ENCODE results near the gene DCANP1.
"Not testable (repeated sequence)": the region's sequence is repeated elsewhere in the genome, so short reads cannot be mapped to it uniquely, and the experiment has no call there.

The DCANP1 gene, protein sequence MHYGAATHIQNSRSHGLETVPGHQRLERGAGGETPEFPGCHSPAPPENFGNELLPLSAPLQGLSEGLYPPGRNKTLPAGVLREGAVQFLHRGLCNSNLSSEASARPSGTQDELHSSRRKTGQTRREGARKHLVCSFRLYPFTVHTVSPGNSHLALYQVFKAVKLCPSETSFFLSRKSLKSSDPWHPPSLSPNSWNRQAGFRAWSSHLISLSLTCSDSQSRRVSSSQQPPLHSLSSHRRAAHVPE

DNA sequence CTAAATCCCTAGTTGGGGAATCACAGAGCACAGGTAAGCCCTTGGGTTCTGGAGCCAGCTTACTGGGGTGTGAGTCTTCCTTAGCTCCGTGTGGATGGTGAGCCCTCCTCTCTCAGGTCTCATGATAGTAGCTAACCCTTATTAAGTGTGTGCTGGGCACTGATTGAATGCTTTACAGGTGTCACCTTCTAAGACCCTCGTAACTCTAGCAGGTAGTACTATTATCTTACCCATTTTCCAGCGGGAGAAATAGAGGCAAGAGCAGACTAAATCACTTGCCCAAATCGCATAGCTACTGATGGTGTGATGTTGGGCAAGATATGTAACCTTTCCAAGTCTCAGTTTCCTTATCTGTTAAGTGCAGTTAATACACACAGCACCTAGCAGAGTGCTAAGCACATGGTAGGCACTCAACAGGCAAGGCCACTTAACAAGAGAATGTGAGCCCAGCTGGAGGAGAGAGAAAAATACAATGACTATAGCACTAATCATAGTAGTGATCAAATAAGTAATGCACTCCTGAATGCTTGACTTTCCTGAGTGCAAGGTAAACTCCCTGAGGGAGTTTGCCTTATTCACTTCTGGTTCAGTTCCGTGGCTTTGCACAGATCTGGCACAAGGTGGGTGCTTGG lies at the start of gene DCANP1:
Gene DCANP1, minus strand, starts transcription at position 51 of the 632 bp plus-strand sequence. CDS start 240 bp downstream, outside the sequence.
- no peak for DNase-seq (ENCODE audit: extremely low read depth in 1 of 2, low read depth in 1 of 2)

DNA sequence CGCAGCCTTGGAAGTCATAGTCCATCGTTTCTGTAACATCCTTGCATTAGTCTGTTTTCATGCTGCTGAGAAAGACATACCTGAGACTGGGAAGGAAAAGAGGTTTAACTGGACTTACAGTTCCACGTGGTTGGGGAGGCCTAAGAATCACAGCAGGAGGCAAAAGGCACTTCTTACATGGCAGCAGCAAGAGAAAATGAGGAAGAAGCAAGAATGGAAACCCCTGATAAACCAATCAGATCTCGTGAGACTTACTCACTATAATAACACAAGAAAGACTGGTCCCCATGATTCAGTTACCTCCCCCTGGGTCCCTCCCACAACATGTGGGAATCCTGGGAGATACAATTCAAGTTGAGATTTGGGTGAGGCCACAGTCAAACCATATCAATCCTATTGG lies 48.4 kb upstream of the DCANP1 start:
- DNase-seq (ENCODE audit: extremely low read depth in 1 of 2, low read depth in 1 of 2): not testable (repeated sequence)

DNA sequence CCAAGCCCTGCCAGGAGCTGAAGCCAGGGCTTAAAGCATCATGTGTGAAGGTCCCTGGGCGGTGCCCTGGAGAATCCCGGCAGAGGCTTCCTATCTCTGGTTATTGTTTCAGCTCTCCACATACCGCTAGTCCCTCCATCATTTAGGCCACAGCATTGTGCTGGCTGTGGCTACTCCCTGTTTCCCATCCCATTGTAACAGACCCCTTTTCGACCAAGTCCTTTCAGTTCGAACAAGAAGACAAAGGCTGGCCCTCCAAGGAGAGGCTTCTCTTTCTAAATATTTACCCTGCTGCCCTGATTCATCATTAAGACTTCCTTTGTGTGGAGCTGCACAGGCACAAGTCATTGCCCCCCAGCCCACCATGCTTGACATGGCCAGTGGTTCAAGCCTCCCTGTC lies 47.0 kb upstream of the DCANP1 start:
- no peak for DNase-seq (ENCODE audit: extremely low read depth in 1 of 2, low read depth in 1 of 2)

DNA sequence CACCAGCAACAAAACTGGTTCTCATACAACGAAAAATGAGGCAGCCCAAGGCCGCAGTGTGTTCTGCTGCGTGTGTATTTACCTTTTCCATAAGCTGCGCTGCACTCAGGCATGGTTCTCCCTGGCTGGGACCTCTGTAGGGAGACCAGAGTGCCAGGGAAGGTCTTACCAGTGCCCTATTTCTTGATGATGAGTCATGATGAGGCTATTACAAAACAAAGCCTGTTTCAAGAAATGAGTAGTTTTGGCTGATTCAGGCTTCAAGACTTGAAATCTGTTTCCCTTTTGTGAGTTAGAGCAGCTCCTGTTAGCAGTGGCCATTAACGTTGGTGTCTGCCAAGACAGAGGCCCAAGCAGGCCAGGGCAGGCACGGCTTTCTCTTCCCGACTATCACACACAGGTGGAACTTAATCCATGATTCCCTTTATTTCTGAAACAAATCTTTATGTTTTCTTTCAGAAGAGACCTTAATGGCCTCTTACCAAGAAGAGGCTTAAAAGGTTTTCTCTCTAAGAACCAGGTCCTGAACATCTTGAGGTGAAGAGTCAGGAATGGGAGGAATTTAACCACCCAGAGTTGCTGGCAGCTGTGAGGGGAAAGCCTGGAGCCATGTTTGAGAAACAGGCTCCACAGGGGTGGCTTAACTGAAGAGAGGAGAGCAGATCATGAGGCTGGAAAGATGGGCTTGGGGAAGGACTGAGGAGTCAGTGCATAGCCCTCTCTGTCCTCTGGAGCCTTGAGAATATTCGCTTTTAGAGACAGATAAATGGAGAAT lies 46.4 kb upstream of the DCANP1 start:
- DNase-seq (ENCODE audit: extremely low read depth in 1 of 2, low read depth in 1 of 2): no peak

DNA sequence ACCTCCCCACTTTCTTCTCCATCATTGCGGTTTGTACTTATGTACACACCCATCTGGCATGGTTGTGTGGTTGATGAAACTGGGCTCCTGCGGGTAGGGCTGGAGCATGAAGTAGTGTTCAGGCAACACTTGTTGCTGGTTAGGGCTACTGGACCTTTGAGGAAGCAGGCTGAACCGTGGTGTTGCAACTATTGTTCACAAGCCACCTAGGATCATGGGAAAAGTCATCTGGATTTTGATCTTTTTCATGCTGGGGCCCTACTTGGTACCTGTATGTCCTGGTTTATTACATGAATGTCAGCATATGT lies 45.1 kb upstream of the DCANP1 start:
- DNase-seq (ENCODE audit: extremely low read depth in 1 of 2, low read depth in 1 of 2): no peak

DNA sequence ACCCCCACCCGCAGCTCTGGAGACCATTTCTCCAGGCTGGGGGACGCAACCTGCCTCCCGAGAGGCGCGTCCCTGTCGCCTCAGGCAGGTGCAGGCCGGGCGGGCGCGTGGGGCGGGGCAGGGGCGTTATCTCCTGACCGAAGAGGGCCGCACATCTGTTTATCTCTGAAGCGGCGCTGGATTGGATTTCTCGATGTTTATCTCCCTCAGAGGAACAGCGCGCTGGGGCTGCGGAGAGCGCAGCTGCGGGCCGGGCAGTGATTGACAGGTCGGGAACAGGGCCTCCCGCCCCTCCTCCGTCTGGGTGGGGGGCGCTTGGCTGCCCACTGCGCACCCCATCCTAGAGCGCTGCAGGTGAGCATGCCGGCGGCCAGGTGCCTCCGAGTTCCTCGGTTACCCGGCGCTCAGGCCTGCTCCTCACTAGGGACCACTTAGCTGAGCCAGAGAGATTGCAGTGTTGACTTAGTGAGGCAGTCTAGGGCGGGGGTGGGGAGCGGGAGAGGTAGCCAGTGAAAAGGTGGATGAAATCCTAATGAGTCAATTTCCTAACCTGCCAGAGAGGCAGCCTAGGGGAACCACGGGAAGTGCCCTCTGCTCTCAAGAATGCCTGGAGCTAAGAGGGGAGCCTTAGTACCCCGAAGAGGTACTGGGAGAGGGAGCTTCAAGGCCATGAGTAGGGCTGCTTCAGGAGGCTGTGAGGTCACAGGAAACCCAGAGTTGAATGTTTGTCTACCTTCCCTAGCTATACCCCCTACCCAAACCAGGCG lies 44.6 kb upstream of the DCANP1 start:
- DNase-seq (ENCODE audit: extremely low read depth in 1 of 2, low read depth in 1 of 2): no peak

DNA sequence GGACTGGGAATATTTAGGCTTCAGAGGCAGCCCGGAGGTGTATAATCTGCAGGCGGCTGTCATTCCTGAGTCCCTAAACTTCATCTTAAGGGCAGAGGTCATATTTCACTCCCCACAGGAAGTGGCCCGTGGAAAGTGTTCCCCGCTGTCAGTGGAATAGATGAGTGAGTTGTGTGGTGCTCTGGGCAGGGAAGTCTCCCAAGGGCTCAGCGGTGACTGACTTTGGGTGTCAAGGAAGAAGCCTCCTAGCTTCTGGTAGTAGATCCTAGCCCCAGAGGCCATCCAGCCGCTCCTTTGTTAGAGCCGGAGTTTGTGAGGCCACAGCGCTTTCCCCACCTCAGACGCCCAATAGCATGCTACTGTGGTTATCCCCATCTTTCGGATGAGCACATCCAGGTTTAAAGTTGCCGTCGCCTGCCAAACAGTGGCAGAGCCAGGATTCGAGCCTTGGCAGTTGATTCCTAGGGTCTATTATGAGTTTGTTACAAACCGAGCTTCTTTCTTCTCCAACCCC lies 43.9 kb upstream of the DCANP1 start:
- DNase-seq (ENCODE audit: extremely low read depth in 1 of 2, low read depth in 1 of 2): no peak

DNA sequence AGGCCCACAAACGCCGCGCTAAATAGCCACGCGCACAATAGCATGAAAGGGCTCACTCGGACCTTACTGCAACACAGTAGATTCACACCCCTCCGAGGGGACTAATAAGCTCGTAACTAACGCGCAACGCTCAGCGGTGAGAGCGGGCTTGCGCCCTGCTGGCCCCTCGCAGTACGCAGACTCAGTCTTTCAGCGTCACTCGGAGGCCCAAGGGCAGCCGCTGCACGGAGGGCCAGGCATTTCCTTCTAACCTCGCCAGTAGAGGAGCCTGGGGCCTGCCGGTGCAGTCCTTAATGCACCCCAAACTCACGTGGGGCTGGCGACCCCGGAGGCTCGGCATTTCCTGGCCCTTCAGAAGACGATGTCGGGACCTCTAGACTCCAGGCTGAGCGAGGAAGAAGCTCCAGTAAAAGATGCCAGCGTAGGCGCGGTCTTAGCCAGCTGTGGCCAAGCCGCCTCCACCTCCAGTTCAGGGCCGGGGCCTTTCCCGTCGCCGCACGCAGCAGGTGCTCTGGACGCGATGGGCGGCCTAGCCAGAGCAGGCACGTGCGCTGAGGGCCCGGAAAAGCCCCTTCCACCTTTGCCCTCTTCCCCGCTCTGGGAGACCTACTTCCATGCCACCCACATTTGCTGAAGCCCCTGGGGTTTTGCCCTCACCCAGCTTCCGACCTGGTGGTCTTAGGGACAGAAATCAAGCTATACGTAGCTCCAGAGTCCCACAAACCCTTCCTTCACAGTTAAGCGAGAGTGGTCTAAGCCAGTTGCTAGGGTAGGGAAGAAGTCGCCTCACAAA lies 43.3 kb upstream of the DCANP1 start:
- DNase-seq (ENCODE audit: extremely low read depth in 1 of 2, low read depth in 1 of 2): no peak

DNA sequence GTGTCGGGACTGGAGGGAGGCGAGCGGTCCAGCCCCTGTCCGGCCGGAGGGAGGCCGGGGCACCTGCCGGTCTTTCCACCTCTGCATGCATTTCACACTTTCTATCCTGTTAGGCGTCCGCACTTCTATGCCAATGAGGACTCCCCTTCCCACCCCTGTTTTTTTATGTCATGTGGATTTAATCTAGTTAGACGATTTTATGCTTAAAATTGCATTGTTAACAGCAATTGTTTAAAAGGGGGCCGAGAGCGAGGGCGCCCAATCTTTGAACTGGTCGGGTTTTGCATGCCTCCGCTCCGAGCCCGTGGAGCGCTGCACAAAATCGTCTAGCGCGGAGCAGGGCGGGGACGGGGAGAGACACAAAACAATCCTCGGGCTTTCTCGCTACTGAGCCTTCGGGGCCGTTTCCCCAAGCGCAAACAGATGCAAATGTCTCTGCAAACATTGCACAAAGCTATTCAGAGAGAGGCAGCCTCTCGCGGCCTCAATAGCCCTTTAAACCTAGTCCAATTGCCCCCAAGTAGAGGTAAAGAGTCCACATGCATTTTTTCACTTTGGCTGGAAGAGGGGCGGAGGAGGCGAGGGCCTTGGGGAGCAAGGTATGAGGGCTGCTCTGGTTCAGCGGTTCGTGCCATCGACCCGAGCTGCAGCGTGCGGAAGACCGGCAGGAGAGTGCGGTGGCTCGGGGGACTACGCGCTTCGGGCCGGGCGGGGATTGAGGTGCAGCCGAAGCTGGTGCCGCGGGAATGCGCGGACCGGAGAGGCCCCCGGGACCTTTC lies 42.5 kb upstream of the DCANP1 start:
- no peak for DNase-seq (ENCODE audit: extremely low read depth in 1 of 2, low read depth in 1 of 2)

DNA sequence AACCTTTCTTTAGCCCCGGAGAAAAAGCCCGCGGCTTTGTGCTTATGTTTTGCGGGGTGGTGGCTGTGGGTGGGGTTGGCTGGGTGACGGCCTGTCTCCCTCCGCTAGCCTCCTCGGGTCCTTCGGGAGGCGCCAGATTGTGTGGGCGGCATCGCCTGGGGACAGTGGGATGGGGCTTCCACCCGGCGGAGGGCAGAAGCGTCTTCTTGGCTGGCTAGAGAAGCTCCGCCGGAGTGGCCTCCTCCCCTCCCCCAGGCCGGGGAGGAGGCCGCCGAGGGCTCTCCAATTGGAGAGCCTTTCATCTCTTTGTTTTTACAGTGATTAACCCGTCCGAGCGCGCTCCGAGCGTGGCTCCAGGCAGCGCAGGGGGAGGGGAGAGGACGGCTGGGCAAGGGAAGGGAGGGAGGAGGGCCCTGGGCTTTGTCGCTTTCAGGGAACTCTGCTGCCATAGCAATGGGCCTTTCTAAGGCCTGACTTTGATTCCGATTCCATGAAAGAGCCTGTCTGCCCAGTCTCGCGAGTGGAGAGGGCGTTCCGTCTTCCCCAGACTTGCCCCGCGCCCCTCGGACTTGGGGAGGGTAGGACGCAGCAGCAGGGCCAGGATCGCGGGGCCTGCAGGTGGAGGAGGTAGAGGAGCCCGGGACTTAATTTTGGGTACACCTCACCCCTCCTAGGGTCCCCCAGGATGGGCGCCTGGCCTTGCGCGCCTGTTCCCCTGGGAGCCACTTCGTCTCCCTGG lies 41.7 kb upstream of the DCANP1 start:
- no peak for DNase-seq (ENCODE audit: extremely low read depth in 1 of 2, low read depth in 1 of 2)

DNA sequence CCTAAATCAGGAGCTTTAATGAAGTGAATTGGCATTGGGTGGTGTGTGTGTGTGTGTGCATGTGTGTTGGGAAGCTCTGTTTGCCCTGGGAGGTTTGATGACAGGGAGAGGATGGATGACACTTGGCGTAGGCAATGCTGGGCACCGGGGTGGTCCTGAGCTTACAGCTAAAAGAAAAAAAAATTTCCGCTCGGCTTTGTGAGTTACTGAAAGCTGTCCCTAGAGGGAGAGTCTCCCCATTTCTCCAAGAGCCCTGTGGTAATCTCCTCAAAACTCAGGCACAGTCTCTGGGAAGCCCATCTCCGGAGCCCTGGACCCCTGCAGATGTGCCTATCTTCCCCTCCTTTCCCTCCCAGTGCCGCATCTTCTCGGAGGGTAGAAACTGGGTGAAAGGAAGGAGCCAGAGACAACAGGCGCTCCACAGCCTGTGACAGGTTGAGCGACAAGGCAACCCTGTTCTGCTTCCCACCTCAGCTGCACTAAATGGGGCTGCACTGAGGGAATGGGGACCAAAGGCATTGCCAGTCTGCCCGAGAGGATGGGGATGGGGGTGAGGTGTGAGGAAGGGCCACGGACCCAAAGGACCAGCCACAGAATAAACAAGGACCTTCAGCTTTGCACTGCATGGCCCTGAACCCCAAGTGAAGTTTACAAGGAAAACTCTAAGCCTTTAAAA lies 40.8 kb upstream of the DCANP1 start:
- no peak for DNase-seq (ENCODE audit: extremely low read depth in 1 of 2, low read depth in 1 of 2)

DNA sequence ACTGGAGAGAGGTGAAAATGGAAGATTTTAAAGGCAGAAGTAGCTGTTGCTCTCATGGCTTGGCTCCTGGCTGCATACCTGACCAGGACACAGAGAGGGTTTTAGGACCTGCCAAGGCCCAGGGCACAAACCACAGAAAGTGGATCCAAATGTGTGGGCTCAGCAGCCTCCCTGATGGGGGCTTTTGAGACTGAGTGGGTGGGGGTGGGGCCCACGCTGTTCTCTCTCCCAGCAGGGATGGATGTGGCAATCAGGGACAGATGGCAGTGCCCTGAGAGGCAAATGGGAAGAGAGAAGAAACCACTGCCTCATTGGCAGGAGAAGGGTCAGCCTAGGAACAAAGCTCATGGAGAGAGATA lies 39.9 kb upstream of the DCANP1 start:
- no peak for DNase-seq (ENCODE audit: extremely low read depth in 1 of 2, low read depth in 1 of 2)

DNA sequence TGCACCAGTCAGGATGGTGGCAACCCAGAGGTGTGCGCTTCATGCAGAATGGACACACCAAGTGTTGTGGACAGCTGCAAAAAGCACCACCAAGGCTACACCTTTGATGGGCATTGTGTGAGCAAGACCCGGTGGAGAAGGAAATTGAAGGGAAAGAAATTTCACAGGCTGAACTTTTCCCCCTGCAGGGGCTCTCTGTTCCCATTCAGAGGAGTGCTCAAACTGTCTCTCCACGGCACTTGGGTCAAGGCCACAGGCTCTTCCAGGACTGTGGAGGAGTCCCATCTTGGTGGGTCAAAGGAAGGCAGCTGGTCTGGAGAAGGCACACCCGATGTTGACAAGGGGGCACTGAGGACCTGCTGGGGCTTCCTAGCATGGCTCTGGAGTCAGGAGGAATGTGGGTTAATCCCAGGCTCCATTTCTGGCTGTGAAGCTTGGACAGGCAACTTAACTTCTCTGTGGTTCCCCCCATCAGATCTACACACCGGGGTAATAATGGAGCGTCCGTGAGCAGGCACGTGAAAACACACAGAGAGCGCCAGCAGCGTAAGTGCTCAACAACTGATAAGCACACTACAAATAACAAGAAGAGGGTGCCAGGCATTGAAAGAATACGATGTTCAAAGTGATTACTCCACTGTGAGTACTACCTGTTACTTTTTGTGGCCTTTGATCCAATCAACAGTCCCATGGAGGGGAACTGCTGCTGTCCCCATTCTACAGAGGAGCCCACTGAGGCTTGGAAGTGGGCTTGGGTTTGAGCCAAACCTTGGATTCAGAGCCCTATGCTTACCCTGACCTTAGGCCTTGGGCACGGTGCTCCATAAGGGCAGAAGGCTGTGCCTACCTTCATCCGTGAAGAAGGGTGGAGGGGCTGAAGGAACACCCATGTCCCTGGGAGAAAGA lies 39.2 kb upstream of the DCANP1 start:
- DNase-seq (ENCODE audit: extremely low read depth in 1 of 2, low read depth in 1 of 2): no peak

DNA sequence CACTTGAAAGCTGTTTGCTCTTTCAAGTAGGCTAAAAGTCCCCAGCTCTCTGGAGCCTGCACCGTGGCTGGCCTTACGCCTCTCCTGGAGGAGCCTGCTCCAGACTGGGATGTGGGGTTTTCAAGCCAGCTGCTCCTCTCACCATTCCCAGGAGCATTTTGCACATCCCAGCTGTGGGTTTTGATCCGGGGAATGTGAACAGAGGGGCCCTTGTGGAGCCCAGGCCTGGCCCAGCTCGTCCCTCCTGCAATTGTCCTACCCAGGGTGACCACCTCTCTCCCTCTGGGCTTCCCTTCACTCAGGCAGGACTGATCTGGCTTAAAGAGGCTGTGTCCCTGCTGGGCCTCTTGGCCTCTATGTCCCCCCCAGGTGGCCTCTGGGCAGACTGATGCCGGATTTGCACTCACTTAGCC lies 37.5 kb upstream of the DCANP1 start:
- DNase-seq (ENCODE audit: extremely low read depth in 1 of 2, low read depth in 1 of 2): no peak

DNA sequence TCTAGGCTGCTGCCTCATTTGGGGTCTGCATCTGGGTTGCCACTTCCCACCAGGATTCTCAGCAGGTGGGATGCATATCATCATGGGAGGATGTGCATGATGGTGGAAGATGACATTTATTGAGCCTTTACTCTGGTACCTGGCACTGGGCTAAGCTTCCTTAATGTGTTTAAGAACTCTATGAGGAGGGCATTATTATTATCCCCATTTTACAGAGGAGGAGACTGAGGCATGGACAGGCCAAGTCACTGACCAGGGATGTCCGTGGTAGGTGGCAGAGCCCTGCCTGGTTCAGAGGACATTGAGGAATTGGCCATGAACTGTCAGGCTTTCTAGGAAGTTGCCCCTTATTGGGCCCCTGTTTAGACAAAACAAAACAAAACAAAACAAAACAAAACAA lies 36.1 kb upstream of the DCANP1 start:
- no peak for DNase-seq (ENCODE audit: extremely low read depth in 1 of 2, low read depth in 1 of 2)

DNA sequence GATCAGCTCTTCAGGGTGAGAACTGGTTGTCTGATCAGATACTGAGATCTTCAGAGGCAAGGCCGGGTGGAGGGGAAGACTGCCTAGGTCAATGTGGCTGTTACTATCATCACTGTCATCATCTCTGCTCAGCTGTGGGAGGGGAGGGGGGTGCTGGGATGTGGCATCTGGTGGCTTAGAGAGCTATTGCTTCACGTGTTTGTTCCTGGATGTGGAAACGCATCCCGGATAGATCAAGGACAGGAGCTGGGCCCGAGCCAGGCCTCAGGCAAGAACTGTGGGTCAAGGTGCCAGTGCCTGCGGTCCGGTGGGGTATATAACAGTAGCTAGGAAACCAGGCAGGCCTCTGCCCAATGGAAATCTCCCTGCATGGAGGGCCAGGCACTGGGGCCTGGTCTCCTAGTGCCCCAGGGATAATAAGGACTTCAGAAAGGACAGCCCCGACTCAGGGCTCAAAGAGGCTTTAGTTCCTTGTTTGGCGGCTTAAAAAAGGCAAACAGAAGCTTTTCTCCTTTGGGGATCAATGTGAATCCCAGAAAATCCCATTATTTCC lies 35.3 kb upstream of the DCANP1 start:
- DNase-seq (ENCODE audit: extremely low read depth in 1 of 2, low read depth in 1 of 2): no peak

DNA sequence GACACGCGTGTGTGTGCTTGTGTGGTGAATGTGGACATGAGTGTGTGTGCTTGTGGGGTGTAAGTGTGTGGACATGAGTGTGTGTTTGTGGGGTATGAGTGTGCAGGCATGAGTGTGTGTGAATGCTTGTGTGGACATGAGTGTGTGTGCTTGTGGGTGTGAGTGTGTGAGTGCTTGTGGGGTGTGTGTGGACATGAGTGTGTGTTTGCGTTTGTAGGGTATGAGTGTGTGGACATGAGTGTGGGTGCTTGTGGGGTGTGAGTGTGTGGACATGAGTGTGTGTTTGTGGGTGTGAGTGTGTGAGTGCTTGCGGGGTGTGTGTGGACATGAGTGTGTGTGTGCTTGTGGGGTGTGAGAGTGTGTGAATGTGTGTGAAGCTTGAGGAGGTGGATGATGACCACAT lies 34.8 kb upstream of the DCANP1 start:
- no peak for DNase-seq (ENCODE audit: extremely low read depth in 1 of 2, low read depth in 1 of 2)

All from activated CD8-positive, alpha-beta memory T cell treated with anti-CD3 and anti-CD28 coated beads for 1 hour (primary cell).